ENCODE measurements around the gene MYF5. TPM values are rescaled to one million over a fixed set of nuclear protein-coding genes. Genes with fewer than 3 reads are reported as not detected.

The MYF5 gene
- total and polyA plus RNA-seq, 2 of the 4 experiments (the other 2 are of a cell fraction): not detected

DNA sequence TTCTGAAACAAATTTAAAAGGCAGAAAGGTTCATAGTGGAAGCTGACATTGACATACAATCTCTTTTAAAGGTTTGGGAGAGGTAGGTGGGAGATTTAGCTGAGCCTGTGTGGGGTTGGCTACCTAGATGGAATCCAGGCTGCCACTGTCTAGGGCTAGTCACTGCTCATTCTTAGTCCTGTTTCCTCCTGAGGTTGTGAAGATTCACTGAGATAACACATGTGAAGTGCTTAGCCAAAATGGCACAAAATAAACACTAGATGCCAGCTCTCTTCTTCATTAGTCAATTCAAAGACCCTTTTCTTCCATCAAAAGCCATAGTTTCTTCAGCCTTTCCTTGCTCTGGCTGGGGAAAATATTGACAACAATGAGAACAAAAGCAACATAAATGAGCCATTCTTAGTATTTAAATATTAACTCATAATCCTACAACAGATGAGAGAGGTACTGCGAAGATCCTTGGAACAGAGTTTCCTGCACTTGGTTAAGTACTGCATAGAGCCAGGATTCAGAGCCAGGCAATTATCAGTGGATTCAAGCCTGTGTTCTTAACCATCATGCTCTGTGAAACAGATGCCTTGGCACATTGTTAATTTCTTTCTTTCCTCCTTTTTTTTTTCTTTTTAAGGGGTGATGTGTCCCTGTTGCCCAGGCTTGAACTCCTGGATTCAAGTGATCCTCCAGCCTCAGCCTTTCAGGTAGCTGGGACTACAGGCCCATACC is 5.8 kb upstream of the MYF5 start (continued):
- TF ChIP-seq RFX5 (IDR thresholded peaks at IDR 0.05; ENCODE audit: low read depth, low read length): no peak
- TF ChIP-seq, protein P1, sequence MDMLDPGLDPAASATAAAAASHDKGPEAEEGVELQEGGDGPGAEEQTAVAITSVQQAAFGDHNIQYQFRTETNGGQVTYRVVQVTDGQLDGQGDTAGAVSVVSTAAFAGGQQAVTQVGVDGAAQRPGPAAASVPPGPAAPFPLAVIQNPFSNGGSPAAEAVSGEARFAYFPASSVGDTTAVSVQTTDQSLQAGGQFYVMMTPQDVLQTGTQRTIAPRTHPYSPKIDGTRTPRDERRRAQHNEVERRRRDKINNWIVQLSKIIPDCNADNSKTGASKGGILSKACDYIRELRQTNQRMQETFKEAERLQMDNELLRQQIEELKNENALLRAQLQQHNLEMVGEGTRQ (IDR thresholded peaks at IDR 0.05; ENCODE audit: low read depth, low read length): no peak
- TF ChIP-seq CEBPB (IDR thresholded peaks at IDR 0.05; ENCODE audit: low read depth, low read length): no peak
- no peak for TF ChIP-seq RAD21 (IDR thresholded peaks at IDR 0.05; ENCODE audit: low read length)
- no peak for TF ChIP-seq POLR2A (IDR thresholded peaks at IDR 0.05; ENCODE audit: low read depth, low read length)

DNA sequence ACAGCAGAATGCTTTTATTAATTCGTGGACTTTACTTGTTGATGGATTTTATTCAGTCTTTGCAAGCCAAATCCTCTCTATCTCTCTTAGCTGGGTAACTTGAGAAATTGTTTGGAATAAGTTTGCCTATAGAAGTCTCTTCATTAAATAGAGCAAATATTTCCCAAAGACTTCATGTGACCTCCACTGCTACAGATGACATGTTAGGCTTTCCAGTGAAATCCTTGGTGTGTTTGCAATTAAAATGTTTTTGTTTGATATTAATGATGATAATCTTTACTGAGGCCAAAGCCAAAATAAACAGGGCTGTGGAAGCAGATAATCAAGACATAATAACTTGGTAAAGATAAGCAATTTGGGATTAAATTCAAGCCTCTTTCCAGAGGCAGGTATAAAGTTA is 4.8 kb upstream of the MYF5 start:
- in situ Hi-C loops (cut with MboI; ENCODE audit: low sequenced_read_pairs): no loop called here
- no peak overlapping the region for H3K9ac ChIP-seq (ENCODE audit: low read depth, low read length)

More for the DNA sequence above, 4.8 kb upstream of the MYF5 start:
- Histone ChIP-seq H2AK9ac (replicated peaks; ENCODE audit: low read depth, low read length, poor library complexity) (no peak overlapping the region), H3K36me3 (ENCODE audit: control insufficient read depth, insufficient read depth, low read length) (no peaks in the 10 kb centered on the region), H3K9me1 (ENCODE audit: insufficient read depth, low read length) (no peaks in the 10 kb centered on the region), H3K79me1 (ENCODE audit: low read depth in 1 of 2, low read length in 2 of 2) (no peaks in the 10 kb centered on the region), H4K20me1 (ENCODE audit: insufficient read depth, low read length) (no peaks in the 10 kb centered on the region), H2BK15ac (ENCODE audit: low read depth, low read length) (no peak overlapping the region), H4K8ac (ENCODE audit: low read depth in 2 of 2, low read length in 2 of 2) (no peak overlapping the region), H2AK5ac (ENCODE audit: low read depth, low read length) (no peak overlapping the region), H3K23ac (ENCODE audit: low read depth, low read length) (no peak overlapping the region), H2BK20ac (ENCODE audit: low read depth, low read length) (no peak overlapping the region), H3K4ac (ENCODE audit: low read depth, low read length) (no peak overlapping the region), H2BK5ac (ENCODE audit: low read depth, low read length, poor library complexity, severe bottlenecking) (no peak overlapping the region), H3K27me3 (ENCODE audit: control insufficient read depth, insufficient read depth, low read length) (no peaks in the 10 kb centered on the region), H3K14ac (replicated peaks; ENCODE audit: low read depth, low read length) (no peak overlapping the region), H2BK120ac (ENCODE audit: low read depth, low read length) (no peak overlapping the region), H4K5ac (ENCODE audit: low read depth, low read length) (no peak overlapping the region), H2AFZ (replicated peaks; ENCODE audit: low read length, poor library complexity) (no peak overlapping the region), H3K27ac (ENCODE audit: insufficient read depth, low read length) (no peak overlapping the region), H3K56ac (ENCODE audit: extremely low read depth, insufficient read depth, low read length) (no peak overlapping the region), H3K4me2 (ENCODE audit: low read depth, low read length) (no peak overlapping the region), H3K4me3 (ENCODE audit: insufficient read depth, low read depth, low read length) (no peak overlapping the region), H3K9me3 (ENCODE audit: control insufficient read depth, insufficient read depth, low read length) (no peaks in the 10 kb centered on the region), H3K4me1 (ENCODE audit: control insufficient read depth, insufficient read depth, low read length) (no peaks in the 10 kb centered on the region), H4K91ac (ENCODE audit: insufficient read depth, low read depth, low read length) (no peak overlapping the region), H3K18ac (ENCODE audit: low read depth, low read length) (no peak overlapping the region)
- no CpG with 5 or more reads among the region's 1 CpG for WGBS, 2 experiments (ENCODE audit: extremely low coverage in 2 of 2, insufficient read length in 1 of 2)
- dilution Hi-C loops (cut with HindIII; ENCODE audit: low sequenced_read_pairs, unreplicated experiment) (no loop called here), intact Hi-C loops (cut with micrococcal nuclease) (no loop called here)
- no peak for DNase-seq
- CTCF ChIA-PET: no interaction called here
- no TSS peak for BruUV-seq (replicated peaks)
- ATAC-seq (ENCODE audit: low read depth): no peak
- POLR2A ChIA-PET (ENCODE audit: unreplicated experiment): no interaction called here
- TF ChIP-seq POLR2A (IDR thresholded peaks at IDR 0.05; ENCODE audit: low read depth, low read length) (no peak), RAD21 (IDR thresholded peaks at IDR 0.05; ENCODE audit: low read length) (no peak), NFE2L2 (IDR thresholded peaks at IDR 0.05; ENCODE audit: low read depth, low read length) (no peak), MXI1 (IDR thresholded peaks at IDR 0.05; ENCODE audit: borderline replicate concordance, low read depth, low read length) (no peak)
